Measurements from ENCODE around the gene SYT7. TPM values are rescaled to one million over a fixed set of nuclear protein-coding genes. Genes with fewer than 3 reads are reported as not detected.

Gene SYT7
- total and polyA plus RNA-seq, 9 donors, result 0.24 to 4.9 (median 1.7) TPM

DNA sequence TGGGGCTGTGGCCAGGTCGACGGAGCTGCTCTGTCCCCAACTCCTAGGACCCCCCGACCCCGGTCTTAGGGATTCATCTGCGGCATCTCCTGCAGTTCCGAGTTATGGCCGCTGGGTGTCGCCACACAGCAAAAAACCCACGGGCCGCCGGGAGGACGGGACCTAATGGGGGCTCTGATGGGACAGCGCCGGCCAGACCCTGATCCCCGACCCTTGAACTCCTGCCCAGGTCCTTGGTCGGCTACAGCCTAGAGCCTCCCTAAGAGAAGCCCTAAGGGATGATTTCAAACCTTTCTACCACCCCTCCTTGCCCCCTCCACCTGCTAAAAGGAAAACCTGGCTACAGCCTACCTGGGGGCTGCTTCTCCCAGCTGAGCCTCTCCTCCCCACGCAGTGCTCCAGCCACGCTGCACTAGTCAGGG, 103.1 kb downstream of the SYT7 start:
- WGBS, 3 donors, result 1 to 3% (median 2%) methylated on average over 16 to 18 of the region's 18 CpGs
- intact Hi-C loops (cut with DNase I), result loop anchor here (2.0 to 10.0 kb wide), 8 partner anchors 31 to 257 kb away; partner anchors contain the start of gene LRRC10B (in 1 of the 4)
- DNase-seq, result peak; percentile 43 to 77 (median 63)
- Histone ChIP-seq H3K9me3 (no peaks in the 10 kb centered on the region), H3K27ac (no peak overlapping the region), H3K4me3 (no peak overlapping the region), H3K27me3 (no peaks in the 10 kb centered on the region), H3K36me3 (no peaks in the 10 kb centered on the region), H3K4me1 (ENCODE audit: insufficient read depth) (no peaks in the 10 kb centered on the region)
- peak; percentile 66 to 88 (median 88) for TF ChIP-seq CTCF (IDR thresholded peaks at IDR 0.05)
- TF ChIP-seq EP300 (IDR thresholded peaks at IDR 0.05), result no peak
- no peak for TF ChIP-seq POLR2A (IDR thresholded peaks at IDR 0.05)

- Histone ChIP-seq H3K27me3 (no peaks in the 10 kb centered on the region), H3K4me3 (no peak overlapping the region), H3K9me3 (no peaks in the 10 kb centered on the region), H3K4me1 (ENCODE audit: insufficient read depth) (no peaks in the 10 kb centered on the region), H3K36me3 (no peaks in the 10 kb centered on the region), H3K27ac (no peak overlapping the region)
- WGBS, 3 donors, result 12 to 24% (median 22%) methylated on average over 8 of the region's 8 CpGs
- intact Hi-C loops (cut with DNase I), result loop anchor here (5.0 to 10.0 kb wide), 6 partner anchors 40 to 258 kb away; no protein-coding TSS in a partner anchor
- DNase-seq, result no peak
- TF ChIP-seq POLR2A (IDR thresholded peaks at IDR 0.05) (no peak), CTCF (IDR thresholded peaks at IDR 0.05) (no peak), EP300 (IDR thresholded peaks at IDR 0.05) (no peak)
These were observed 103.8 kb downstream of the SYT7 start for GRCh38 chr11:61477126-61477525.

GRCh38 chr11:61476371-61476770, 104.5 kb downstream of the SYT7 start:
- WGBS, 3 donors, result 84 to 87% (median 86%) methylated on average over 3 of the region's 3 CpGs
- no peak for DNase-seq
- no peak for TF ChIP-seq POLR2A (IDR thresholded peaks at IDR 0.05)
- TF ChIP-seq CTCF (IDR thresholded peaks at IDR 0.05), result no peak
- no peak for TF ChIP-seq EP300 (IDR thresholded peaks at IDR 0.05)
- no peak overlapping the region for H3K4me3 ChIP-seq
- H3K27ac ChIP-seq, result no peak overlapping the region
- intact Hi-C loops (cut with DNase I), result loop anchor here (5.0 to 10.0 kb wide), 6 partner anchors 41 to 258 kb away; no protein-coding TSS in a partner anchor
- no peaks in the 10 kb centered on the region for H3K36me3 ChIP-seq
- H3K9me3 ChIP-seq, result no peaks in the 10 kb centered on the region
- no peaks in the 10 kb centered on the region for H3K4me1 ChIP-seq (ENCODE audit: insufficient read depth)
- no peaks in the 10 kb centered on the region for H3K27me3 ChIP-seq

DNA sequence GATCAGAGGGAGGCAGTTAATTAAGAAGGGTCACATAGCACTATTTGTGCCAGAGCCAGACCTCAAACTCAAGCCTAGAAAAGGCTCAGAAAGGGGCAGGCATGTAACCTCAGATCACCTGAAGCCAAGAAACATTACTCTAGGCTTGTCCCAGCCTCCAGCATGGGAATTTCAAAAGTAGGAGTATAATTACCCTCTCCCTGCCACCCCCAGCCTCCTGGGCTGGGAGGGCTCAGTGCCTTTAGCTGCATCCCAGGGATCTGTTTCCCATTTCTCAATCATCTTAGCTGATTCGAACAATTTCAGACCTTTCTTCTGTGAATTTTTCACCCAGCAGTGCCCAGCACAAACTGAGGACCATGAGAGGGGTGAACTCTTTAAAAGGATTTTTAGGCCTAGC, 105.4 kb downstream of the SYT7 start:
- WGBS, 3 donors, result 88 to 94% (median 89%) methylated on average over 1 of the region's 1 CpG
- Histone ChIP-seq H3K27ac (no peak overlapping the region), H3K4me1 (ENCODE audit: insufficient read depth) (no peaks in the 10 kb centered on the region), H3K9me3 (no peaks in the 10 kb centered on the region), H3K27me3 (no peaks in the 10 kb centered on the region), H3K4me3 (no peak overlapping the region), H3K36me3 (no peaks in the 10 kb centered on the region)
- intact Hi-C loops (cut with DNase I), result loop anchor here (5.0 to 10.0 kb wide), 6 partner anchors 42 to 259 kb away; no protein-coding TSS in a partner anchor
- DNase-seq, result no peak
- TF ChIP-seq CTCF (IDR thresholded peaks at IDR 0.05) (no peak), EP300 (IDR thresholded peaks at IDR 0.05) (no peak), POLR2A (IDR thresholded peaks at IDR 0.05) (no peak)
